ENCODE measurements around the gene OR1L6. TPM values are rescaled to one million over a fixed set of nuclear protein-coding genes. Genes with fewer than 3 reads are reported as not detected.

Gene OR1L6, protein sequence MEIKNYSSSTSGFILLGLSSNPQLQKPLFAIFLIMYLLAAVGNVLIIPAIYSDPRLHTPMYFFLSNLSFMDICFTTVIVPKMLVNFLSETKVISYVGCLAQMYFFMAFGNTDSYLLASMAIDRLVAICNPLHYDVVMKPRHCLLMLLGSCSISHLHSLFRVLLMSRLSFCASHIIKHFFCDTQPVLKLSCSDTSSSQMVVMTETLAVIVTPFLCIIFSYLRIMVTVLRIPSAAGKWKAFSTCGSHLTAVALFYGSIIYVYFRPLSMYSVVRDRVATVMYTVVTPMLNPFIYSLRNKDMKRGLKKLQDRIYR
- total RNA-seq: not detected

DNA sequence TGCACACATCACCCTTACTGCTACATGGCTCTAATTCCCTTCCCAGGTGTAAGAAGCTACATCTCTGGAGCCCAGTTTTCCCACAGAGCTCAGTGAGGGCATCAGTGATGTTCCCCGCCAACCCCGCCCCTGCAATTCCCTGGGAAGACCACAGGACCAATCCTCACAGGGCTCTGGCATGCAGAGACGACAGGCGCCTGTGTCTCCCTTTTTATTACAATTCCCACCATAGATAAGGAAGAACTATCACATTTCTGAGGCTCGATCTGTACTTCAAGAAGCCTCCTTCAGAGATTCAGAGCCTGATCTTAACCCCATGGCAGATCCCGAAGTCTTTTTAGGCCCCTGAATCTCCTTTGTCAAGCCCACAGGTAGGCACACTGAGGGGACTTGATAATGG is at the start of gene OR1L6:
TSS of gene OR1L6 (plus strand) at position 301 of the 400 bp plus-strand sequence. CDS start 7,545 bp downstream, outside the sequence.
- no peaks in the 10 kb centered on the region for H3K27me3 ChIP-seq
- H3K4me3 ChIP-seq: no peak within 1 kb of the TSS
- TF ChIP-seq POLR2A (IDR thresholded peaks at IDR 0.05): no peak
- TF ChIP-seq, protein P1, sequence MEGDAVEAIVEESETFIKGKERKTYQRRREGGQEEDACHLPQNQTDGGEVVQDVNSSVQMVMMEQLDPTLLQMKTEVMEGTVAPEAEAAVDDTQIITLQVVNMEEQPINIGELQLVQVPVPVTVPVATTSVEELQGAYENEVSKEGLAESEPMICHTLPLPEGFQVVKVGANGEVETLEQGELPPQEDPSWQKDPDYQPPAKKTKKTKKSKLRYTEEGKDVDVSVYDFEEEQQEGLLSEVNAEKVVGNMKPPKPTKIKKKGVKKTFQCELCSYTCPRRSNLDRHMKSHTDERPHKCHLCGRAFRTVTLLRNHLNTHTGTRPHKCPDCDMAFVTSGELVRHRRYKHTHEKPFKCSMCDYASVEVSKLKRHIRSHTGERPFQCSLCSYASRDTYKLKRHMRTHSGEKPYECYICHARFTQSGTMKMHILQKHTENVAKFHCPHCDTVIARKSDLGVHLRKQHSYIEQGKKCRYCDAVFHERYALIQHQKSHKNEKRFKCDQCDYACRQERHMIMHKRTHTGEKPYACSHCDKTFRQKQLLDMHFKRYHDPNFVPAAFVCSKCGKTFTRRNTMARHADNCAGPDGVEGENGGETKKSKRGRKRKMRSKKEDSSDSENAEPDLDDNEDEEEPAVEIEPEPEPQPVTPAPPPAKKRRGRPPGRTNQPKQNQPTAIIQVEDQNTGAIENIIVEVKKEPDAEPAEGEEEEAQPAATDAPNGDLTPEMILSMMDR (IDR thresholded peaks at IDR 0.05): no peak
- no peaks in the 10 kb centered on the region for H3K9me3 ChIP-seq
- H3K36me3 ChIP-seq: no peaks in the 10 kb centered on the region
- DNase-seq: no peak
- no peaks in the 10 kb centered on the region for H3K4me1 ChIP-seq
- no peak within 1 kb of the TSS for H3K27ac ChIP-seq

DNA sequence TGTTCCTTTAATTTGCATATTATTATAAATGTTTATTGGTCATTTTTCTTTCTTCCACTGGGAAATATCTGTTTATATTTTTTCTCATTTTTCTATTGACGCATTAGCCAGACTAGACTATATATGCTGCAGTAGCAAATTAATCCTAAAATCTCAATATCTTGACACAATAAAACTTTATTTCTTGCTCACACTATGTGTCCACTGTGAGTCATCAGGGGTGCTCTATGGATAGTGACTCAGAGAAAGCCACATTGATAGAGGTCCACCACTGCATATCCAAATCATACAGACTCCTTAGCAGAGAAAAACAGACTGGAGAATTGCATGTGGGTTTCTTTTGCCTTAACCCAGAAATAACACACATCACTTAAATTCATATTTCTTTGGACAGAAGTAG is 46.4 kb upstream of the OR1L6 start:
- no peak for DNase-seq
- Histone ChIP-seq H3K27ac (no peak overlapping the region), H3K4me1 (no peaks in the 10 kb centered on the region), H3K36me3 (no peaks in the 10 kb centered on the region), H3K27me3 (no peaks in the 10 kb centered on the region), H3K9me3 (no peaks in the 10 kb centered on the region), H3K4me3 (no peak overlapping the region)
- TF ChIP-seq, protein P1 (IDR thresholded peaks at IDR 0.05): no peak
- no peak for TF ChIP-seq POLR2A (IDR thresholded peaks at IDR 0.05)

DNA sequence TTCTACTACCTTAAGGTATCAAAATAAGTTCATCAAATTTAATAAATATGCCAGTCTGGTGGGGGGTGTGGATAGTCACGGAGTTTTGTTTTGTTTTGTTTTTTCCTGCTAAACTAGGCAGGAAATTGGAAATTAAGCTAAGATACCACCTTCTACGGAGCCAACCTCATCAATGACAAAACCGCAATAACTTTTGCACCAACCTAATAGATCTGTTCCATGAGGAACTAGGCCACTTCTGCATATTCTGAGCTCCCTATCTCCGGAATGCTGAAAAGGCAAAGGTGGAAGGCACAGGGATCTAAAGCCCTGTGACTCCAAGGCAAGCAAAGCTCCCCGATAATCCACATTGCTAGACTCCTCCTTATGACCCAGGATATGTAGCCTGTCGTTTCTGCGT is 24.1 kb upstream of the OR1L6 start:
- H3K27me3 ChIP-seq: no peaks in the 10 kb centered on the region
- no peak overlapping the region for H3K27ac ChIP-seq
- DNase-seq: no peak
- TF ChIP-seq POLR2A (IDR thresholded peaks at IDR 0.05): no peak
- TF ChIP-seq, protein P1 (IDR thresholded peaks at IDR 0.05): no peak
- no peaks in the 10 kb centered on the region for H3K36me3 ChIP-seq
- no peaks in the 10 kb centered on the region for H3K9me3 ChIP-seq
- no peak overlapping the region for H3K4me3 ChIP-seq
- no peaks in the 10 kb centered on the region for H3K4me1 ChIP-seq

DNA sequence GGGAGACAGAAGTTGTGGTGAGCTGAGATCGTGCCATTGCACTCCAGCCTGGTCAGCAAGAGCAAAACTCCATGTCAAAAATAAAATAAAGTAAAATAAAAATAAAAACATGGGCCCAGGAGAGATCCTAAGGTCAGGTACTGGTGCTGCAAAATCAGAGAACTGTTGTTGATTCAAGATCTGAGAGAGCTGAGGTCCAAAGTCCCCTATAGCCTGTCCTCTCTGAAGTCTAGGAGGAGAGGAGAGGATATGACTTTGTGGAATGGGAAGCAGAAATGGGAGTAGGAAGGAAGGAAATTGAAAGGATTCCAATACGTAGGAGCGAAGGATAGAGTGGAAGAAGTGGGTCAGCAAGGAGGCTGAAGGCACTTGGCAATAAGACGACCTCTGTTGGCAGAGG is 22.9 kb upstream of the OR1L6 start:
- Histone ChIP-seq H3K4me1 (no peaks in the 10 kb centered on the region), H3K27me3 (no peaks in the 10 kb centered on the region), H3K9me3 (peaks cover 0 to 5% (median 0%) of the 10 kb centered on the region in 4 donors), H3K4me3 (no peak overlapping the region), H3K27ac (no peak overlapping the region), H3K36me3 (no peaks in the 10 kb centered on the region)
- TF ChIP-seq POLR2A (IDR thresholded peaks at IDR 0.05): no peak
- TF ChIP-seq, protein P1 (IDR thresholded peaks at IDR 0.05): no peak
- no peak for DNase-seq

DNA sequence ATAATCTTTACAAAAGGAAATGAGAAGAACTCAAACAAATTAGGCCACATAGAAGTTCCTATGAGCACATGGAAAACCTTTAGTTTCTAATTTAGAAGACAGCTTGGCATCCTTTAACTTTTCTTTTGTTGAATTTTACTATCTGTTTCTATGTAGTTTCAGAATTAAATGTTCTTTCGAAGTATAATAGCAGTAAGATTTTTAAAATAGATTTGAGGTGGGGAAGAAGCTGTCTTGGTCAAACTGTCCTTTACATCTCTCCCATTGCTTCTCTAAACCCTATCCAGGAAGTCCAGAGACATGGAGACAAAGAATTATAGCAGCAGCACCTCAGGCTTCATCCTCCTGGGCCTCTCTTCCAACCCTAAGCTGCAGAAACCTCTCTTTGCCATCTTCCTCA is 18.4 kb upstream of the OR1L6 start, which contains the start of gene OR1L4:
TSS of gene OR1L4 (plus strand) at position 301 of the 400 bp plus-strand sequence. CDS start at position 301, 0 bp downstream.
- no peak within 1 kb of the TSS for H3K27ac ChIP-seq
- no peak within 1 kb of the TSS for H3K4me3 ChIP-seq
- no peak for TF ChIP-seq POLR2A (IDR thresholded peaks at IDR 0.05)
- TF ChIP-seq, protein P1 (IDR thresholded peaks at IDR 0.05): no peak
- no peaks in the 10 kb centered on the region for H3K27me3 ChIP-seq
- no peaks in the 10 kb centered on the region for H3K4me1 ChIP-seq
- DNase-seq: no peak
- H3K9me3 ChIP-seq: peaks cover 0 to 26% (median 6%) of the 10 kb centered on the region in 4 donors
- no peaks in the 10 kb centered on the region for H3K36me3 ChIP-seq

Measured in Peyer's patch (tissue), 4 donors.